SK-N-SH (cell line): ENCODE results near the gene CALN1. TPM values are rescaled to one million over a fixed set of nuclear protein-coding genes. Genes with fewer than 3 reads are reported as not detected.

Source experiments
- CTCF ChIA-PET: fragments of 300-600, 350-600 bp; formaldehyde crosslinking; extraction: SDS; loops from one replicate; lab custom pipeline; 2021; lab: Yijun Ruan, JAX
- POLR2A ChIA-PET: fragments of 350-600 bp; sonication (Branson Sonifier 250); formaldehyde crosslinking; extraction: SDS; loops from one replicate; lab custom pipeline; 2020; ENCODE audit warnings: antibody characterized with exemption, inconsistent platforms; lab: Yijun Ruan, JAX
- DNase-seq: peaks from one replicate; pipeline ENCODE4 v3.0.0; 2012
- H2AFZ ChIP-seq: fragments of 200-600 bp; sonication (generic); 2 replicates; pipeline ENCODE4 v1.8.1; 2016; ENCODE audit warnings: antibody characterized with exemption, mild to moderate bottlenecking, low read depth
- H3F3A ChIP-seq: fragments of 200-600 bp; sonication (generic); replicated peaks from 2 replicates; pipeline ENCODE3; 2016; ENCODE audit warnings: antibody characterized with exemption, mild to moderate bottlenecking; ENCODE audit not compliant: insufficient read depth
- H3K27ac ChIP-seq, 2 experiments: fragments of 200-500 bp in 1 of 2; fragments of 200-600 bp in 1 of 2; sonication (Bioruptor generic) in 1 of 2; sonication (generic), shearing (Covaris generic) in 1 of 2; 2 replicates each; pipeline versions ENCODE4 v1.5.1 to v1.6.1; 2014 to 2016; ENCODE audit warnings: low read depth in 2 of 2, inconsistent platforms in 1 of 2, low read length in 1 of 2, mild to moderate bottlenecking in 1 of 2, mixed read lengths in 1 of 2
- H3K27me3 ChIP-seq: fragments of 200-600 bp; sonication (generic), shearing (Covaris generic); 2 replicates; pipeline ENCODE4 v1.6.1; 2016; ENCODE audit warnings: mixed run types; ENCODE audit not compliant: insufficient read depth
- H3K36me3 ChIP-seq, 2 experiments: fragments of 200-500 bp in 1 of 2; fragments of 200-600 bp in 1 of 2; sonication (Bioruptor generic) in 1 of 2; sonication (generic) in 1 of 2; replicated peaks in 1 of 2; 2 replicates each; pipeline versions ENCODE3 to v1.5.1; 2014 to 2016; ENCODE audit warnings: low read length in 1 of 2, mild to moderate bottlenecking in 1 of 2; ENCODE audit not compliant: insufficient read depth in 2 of 2, control insufficient read depth in 1 of 2
- H3K4me1 ChIP-seq, 2 experiments: fragments of 200-500 bp in 1 of 2; fragments of 200-600 bp in 1 of 2; sonication (Bioruptor generic) in 1 of 2; sonication (generic), shearing (Covaris generic) in 1 of 2; 2 replicates each; pipeline versions ENCODE4 v1.5.1 to v1.6.1; 2014 to 2016; ENCODE audit warnings: low read depth in 1 of 2, low read length in 1 of 2, mixed run types in 1 of 2; ENCODE audit not compliant: insufficient read depth in 2 of 2, control insufficient read depth in 1 of 2
- H3K4me2 ChIP-seq: fragments of 200-600 bp; sonication (generic), shearing (Covaris generic); 2 replicates; pipeline ENCODE4 v1.6.1; 2017; ENCODE audit warnings: mixed run types
- H3K4me3 ChIP-seq, 2 experiments: fragments of 200-500 bp in 1 of 2; fragments of 200-600 bp in 1 of 2; sonication (Bioruptor generic) in 1 of 2; sonication (generic), shearing (Covaris generic) in 1 of 2; 2 replicates each; pipeline versions ENCODE4 v1.5.1 to v1.8.1; 2014 to 2016; ENCODE audit warnings: low read depth in 2 of 2, inconsistent platforms in 1 of 2, low read length in 1 of 2, mild to moderate bottlenecking in 1 of 2, mixed read lengths in 1 of 2, moderate library complexity in 1 of 2
- H3K79me2 ChIP-seq: fragments of 200-600 bp; sonication (generic); 2 replicates; pipeline ENCODE4 v1.8.1; 2017; ENCODE audit warnings: mild to moderate bottlenecking; ENCODE audit not compliant: insufficient read depth
- H3K9ac ChIP-seq: fragments of 200-600 bp; sonication (generic); 2 replicates; pipeline ENCODE4 v1.6.1; 2017; ENCODE audit warnings: mixed run types
- H3K9me2 ChIP-seq: fragments of 200-600 bp; sonication (generic); 2 replicates; pipeline ENCODE4 v1.6.1; 2017; ENCODE audit warnings: mixed run types
- H3K9me3 ChIP-seq: fragments of 200-600 bp; sonication (generic); 2 replicates; pipeline ENCODE4 v1.6.1; 2017; ENCODE audit warnings: mixed run types, mild to moderate bottlenecking, moderate library complexity
- H4K20me1 ChIP-seq: fragments of 200-600 bp; sonication (generic); 2 replicates; pipeline ENCODE4 v1.6.1; 2017; ENCODE audit warnings: mild to moderate bottlenecking, mixed run types; ENCODE audit not compliant: insufficient read depth
- ELF1 ChIP-seq: IDR thresholded peaks from 2 replicates; pipeline ENCODE4 v1.4.0; 2012
- FOSL2 ChIP-seq: IDR thresholded peaks from 2 replicates; pipeline ENCODE4 v1.4.0; 2012; ENCODE audit warnings: low read depth, mild to moderate bottlenecking, moderate library complexity, borderline replicate concordance
- GATA2 ChIP-seq: sonication (generic); formaldehyde crosslinking; IDR thresholded peaks from 2 replicates; pipeline ENCODE4 v1.5.0; 2020; ENCODE audit warnings: mild to moderate bottlenecking, missing genetic modification reagents
- RCOR1 ChIP-seq: fragments of 150-350 bp; IDR thresholded peaks from 2 replicates; pipeline ENCODE4 v1.6.1; 2017; ENCODE audit warnings: antibody characterized with exemption, low read length
- RXRA ChIP-seq: IDR thresholded peaks from 2 replicates; pipeline ENCODE4 v1.4.0; 2012; ENCODE audit warnings: low read depth, mild to moderate bottlenecking, borderline replicate concordance
- TCF12 ChIP-seq: IDR thresholded peaks from 2 replicates; pipeline ENCODE4 v1.4.0; 2012
- TEAD4 ChIP-seq: IDR thresholded peaks from 2 replicates; pipeline ENCODE4 v1.4.0; 2012; ENCODE audit warnings: mild to moderate bottlenecking, borderline replicate concordance; ENCODE audit not compliant: insufficient read depth
- USF2 ChIP-seq: fragments of 150-350 bp; IDR thresholded peaks from 2 replicates; pipeline ENCODE4 v1.6.1; 2017; ENCODE audit warnings: antibody characterized with exemption, low read length, low read depth, borderline replicate concordance
- WGBS: methylation state at CpG from one replicate; pipeline ENCODE4 v1.1.6; 2017; ENCODE audit warnings: low lambda C conversion rate; 5-methylcytosine and 5-hydroxymethylcytosine counted together
- polyA plus RNA-seq, 3 experiments: library from polyadenylated mRNA; depleted of rRNA; stranded (reverse); fragments of >200 nt; gene quantifications; 2 replicates each; pipeline ENCODE4 v1.2.3, GENCODE V29; 2012
- TF ChIP-seq, protein P1 (sequence below): IDR thresholded peaks from 2 replicates; pipeline ENCODE4 v1.4.0; 2012; ENCODE audit warnings: low read depth, borderline replicate concordance
- TF ChIP-seq, protein P2 (sequence below): IDR thresholded peaks from 2 replicates; pipeline ENCODE4 v1.4.0; 2012; ENCODE audit warnings: low read depth

The CALN1 gene
- polyA plus RNA-seq, 1 of the 3 experiments (the other 2 are of a cell fraction): not detected

GRCh38 chr7:72298912-72299311 lies 113.2 kb downstream of the CALN1 start:
- POLR2A ChIA-PET: no interaction called here
- Histone ChIP-seq H3K27me3 (no peaks in the 10 kb centered on the region), H4K20me1 (no peaks in the 10 kb centered on the region), H3K27ac (no peak overlapping the region), H3K4me3 (no peak overlapping the region), H3F3A (no peaks in the 10 kb centered on the region), H3K9me2 (no peaks in the 10 kb centered on the region)
- 3% methylated on average over 1 of the region's 1 CpG for WGBS
- TF ChIP-seq, protein P1, sequence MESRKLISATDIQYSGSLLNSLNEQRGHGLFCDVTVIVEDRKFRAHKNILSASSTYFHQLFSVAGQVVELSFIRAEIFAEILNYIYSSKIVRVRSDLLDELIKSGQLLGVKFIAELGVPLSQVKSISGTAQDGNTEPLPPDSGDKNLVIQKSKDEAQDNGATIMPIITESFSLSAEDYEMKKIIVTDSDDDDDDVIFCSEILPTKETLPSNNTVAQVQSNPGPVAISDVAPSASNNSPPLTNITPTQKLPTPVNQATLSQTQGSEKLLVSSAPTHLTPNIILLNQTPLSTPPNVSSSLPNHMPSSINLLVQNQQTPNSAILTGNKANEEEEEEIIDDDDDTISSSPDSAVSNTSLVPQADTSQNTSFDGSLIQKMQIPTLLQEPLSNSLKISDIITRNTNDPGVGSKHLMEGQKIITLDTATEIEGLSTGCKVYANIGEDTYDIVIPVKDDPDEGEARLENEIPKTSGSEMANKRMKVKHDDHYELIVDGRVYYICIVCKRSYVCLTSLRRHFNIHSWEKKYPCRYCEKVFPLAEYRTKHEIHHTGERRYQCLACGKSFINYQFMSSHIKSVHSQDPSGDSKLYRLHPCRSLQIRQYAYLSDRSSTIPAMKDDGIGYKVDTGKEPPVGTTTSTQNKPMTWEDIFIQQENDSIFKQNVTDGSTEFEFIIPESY: no peak
- TF ChIP-seq, protein P2, sequence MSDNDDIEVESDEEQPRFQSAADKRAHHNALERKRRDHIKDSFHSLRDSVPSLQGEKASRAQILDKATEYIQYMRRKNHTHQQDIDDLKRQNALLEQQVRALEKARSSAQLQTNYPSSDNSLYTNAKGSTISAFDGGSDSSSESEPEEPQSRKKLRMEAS: no peak
- TF ChIP-seq RXRA: no peak
- TF ChIP-seq USF2: no peak
- TF ChIP-seq TEAD4: no peak
- TF ChIP-seq RCOR1: no peak
- no peak for TF ChIP-seq FOSL2
- no peak for TF ChIP-seq TCF12
- TF ChIP-seq, all 33 proteins: peak for 0
- DNase-seq: no peak
- Histone ChIP-seq H3K4me1 (no peaks in the 10 kb centered on the region), H3K79me2 (no peaks in the 10 kb centered on the region), H3K9me3 (no peaks in the 10 kb centered on the region), H3K4me2 (no peak overlapping the region), H3K9ac (no peak overlapping the region), H3K36me3 (no peaks in the 10 kb centered on the region), H2AFZ (no peak overlapping the region)
- CTCF ChIA-PET: no interaction called here

DNA sequence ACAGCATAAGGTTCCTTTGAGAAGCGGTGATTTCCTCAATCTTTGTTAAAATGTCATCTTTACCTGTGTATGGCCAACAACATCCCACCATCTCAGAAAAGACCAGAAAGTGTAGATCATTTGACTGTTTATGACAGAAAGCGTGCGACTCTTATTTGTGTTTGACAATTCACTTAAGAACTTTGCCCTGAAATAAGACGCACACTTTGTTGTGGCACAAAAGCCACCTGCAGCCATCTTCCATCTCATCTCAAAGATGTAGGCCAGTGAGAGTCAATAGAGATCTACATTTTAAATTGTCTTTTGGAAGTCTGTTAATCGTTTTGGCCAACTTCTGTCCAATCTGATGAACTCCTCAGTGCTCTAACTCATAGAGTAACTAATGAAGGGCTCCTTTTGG lies 114.0 kb downstream of the CALN1 start:
- Histone ChIP-seq H4K20me1 (no peaks in the 10 kb centered on the region), H3K4me1 (no peaks in the 10 kb centered on the region), H3K36me3 (no peaks in the 10 kb centered on the region), H3K27ac (no peak overlapping the region), H3K27me3 (no peaks in the 10 kb centered on the region), H3K79me2 (no peaks in the 10 kb centered on the region), H3K4me3 (no peak overlapping the region), H3K9me3 (no peaks in the 10 kb centered on the region), H2AFZ (no peak overlapping the region), H3K4me2 (no peak overlapping the region), H3K9me2 (no peaks in the 10 kb centered on the region), H3K9ac (no peak overlapping the region), H3F3A (no peaks in the 10 kb centered on the region)
- DNase-seq: no peak
- POLR2A ChIA-PET: no interaction called here
- WGBS: 37% methylated on average over 5 of the region's 5 CpGs
- TF ChIP-seq ELF1: no peak
- CTCF ChIA-PET: no interaction called here

- under 1% methylated on average over 3 of the region's 3 CpGs for WGBS
- no peaks in the 10 kb centered on the region for H3F3A ChIP-seq
- no peaks in the 10 kb centered on the region for H3K9me2 ChIP-seq
- no peaks in the 10 kb centered on the region for H3K36me3 ChIP-seq
- no peak for TF ChIP-seq TCF12
- no peak for TF ChIP-seq GATA2
- TF ChIP-seq, all 33 proteins: peak for 0
- Histone ChIP-seq H3K9ac (no peak overlapping the region), H3K4me2 (no peak overlapping the region), H3K79me2 (no peaks in the 10 kb centered on the region), H3K27me3 (no peaks in the 10 kb centered on the region), H3K4me1 (no peaks in the 10 kb centered on the region), H3K4me3 (no peak overlapping the region), H3K9me3 (no peaks in the 10 kb centered on the region), H2AFZ (no peak overlapping the region), H4K20me1 (no peaks in the 10 kb centered on the region), H3K27ac (no peak overlapping the region)
- DNase-seq: no peak
- POLR2A ChIA-PET: no interaction called here
- CTCF ChIA-PET: no interaction called here
Measured at GRCh38 chr7:72297636-72298035, 114.5 kb downstream of the CALN1 start.
